Tibial nerve (tissue), 4 donors: ENCODE data around the gene RAB3IL1. TPM values are rescaled to one million over a fixed set of nuclear protein-coding genes. Genes with fewer than 3 reads are reported as not detected.
A peak's percentile ranks its signal among the peaks of the same experiment; 100 is the strongest.

Experiments
- DNase-seq, 2 donors: peaks; one replicate each; pipeline ENCODE4 v3.0.0-alpha.2; 2019; ENCODE audit warnings: low spot score in 2 of 2
- H3K27ac ChIP-seq, 4 donors: fragments of 200-600 bp; sonication (generic) in 3 of 4; one replicate each; pipeline ENCODE4 v1.5.1; 2017 to 2019; ENCODE audit warnings: mild to moderate bottlenecking in 1 of 4
- H3K27me3 ChIP-seq, 2 donors: fragments of 200-600 bp; sonication (generic) in 1 of 2; one replicate each; pipeline versions ENCODE4 v1.5.1 to v1.6.0; 2017 to 2019
- H3K36me3 ChIP-seq, 3 donors: fragments of 200-600 bp; sonication (generic); one replicate each; pipeline ENCODE4 v1.5.1; 2018 to 2019
- H3K4me1 ChIP-seq, 4 donors: fragments of 200-600 bp; sonication (generic) in 3 of 4; one replicate each; pipeline ENCODE4 v1.5.1; 2017 to 2019
- H3K4me3 ChIP-seq, 4 donors: fragments of 200-600 bp; sonication (generic) in 3 of 4; one replicate each; pipeline ENCODE4 v1.5.1; 2017 to 2019; ENCODE audit warnings: mild to moderate bottlenecking in 1 of 4, moderate library complexity in 1 of 4
- H3K9me3 ChIP-seq, 4 donors: fragments of 200-600 bp; sonication (generic) in 3 of 4; one replicate each; pipeline ENCODE4 v1.5.1; 2017 to 2019
- CTCF ChIP-seq, 5 experiments: fragments of 200-600 bp in 3 of 5; fragments of 450-650 bp in 2 of 5; sonication (generic) in 3 of 5; IDR thresholded peaks; one replicate each; pipeline ENCODE4 v1.5.1; 2016 to 2019; ENCODE audit warnings: antibody characterized with exemption in 5 of 5, mild to moderate bottlenecking in 3 of 5, moderate library complexity in 2 of 5
- EP300 ChIP-seq, 2 donors: sonication (generic); formaldehyde crosslinking; IDR thresholded peaks; one replicate each; pipeline ENCODE4 v1.6.1; 2017; ENCODE audit warnings: antibody characterized with exemption in 2 of 2, mild to moderate bottlenecking in 1 of 2
- POLR2A ChIP-seq, 2 donors: fragments of 450-650 bp; IDR thresholded peaks; one replicate each; pipeline ENCODE4 v1.6.1; 2017; ENCODE audit warnings: antibody characterized with exemption in 2 of 2, mild to moderate bottlenecking in 2 of 2, moderate library complexity in 2 of 2
- WGBS, 2 donors: methylation state at CpG; one replicate each; pipeline ENCODE4 v1.1.5; 2018; 5-methylcytosine and 5-hydroxymethylcytosine counted together
- total RNA-seq, 4 donors: library from RNA; depleted of rRNA; stranded (reverse); fragments of >200 nt; gene quantifications; one replicate each; pipeline ENCODE4 v1.1.0, GENCODE V29; 2016

Gene RAB3IL1
- total RNA-seq, 4 donors from 2014 or later: 58.8 to 127 (median 71.1) TPM

GRCh38 chr11:61908730-61909316 is 8.5 kb downstream of the RAB3IL1 start:
- H3K27ac ChIP-seq: peak overlapping the region in 3 of 4 donors; percentile 59 to 95 (median 83)
- no peaks in the 10 kb centered on the region for H3K9me3 ChIP-seq
- no peaks in the 10 kb centered on the region for H3K27me3 ChIP-seq
- peaks cover 0 to 43% (median 5%) of the 10 kb centered on the region in 3 donors for H3K36me3 ChIP-seq
- no peak overlapping the region for H3K4me3 ChIP-seq
- DNase-seq: peak in 1 of 2 donors; percentile 62
- H3K4me1 ChIP-seq: peaks cover 0 to 63% (median 39%) of the 10 kb centered on the region in 4 donors
- WGBS, 2 donors: 40 to 42% methylated on average over 10 of the region's 10 CpGs
- TF ChIP-seq POLR2A (IDR thresholded peaks at IDR 0.05) (no peak), CTCF (IDR thresholded peaks at IDR 0.05) (no peak), EP300 (IDR thresholded peaks at IDR 0.05) (no peak)

- Histone ChIP-seq H3K4me3 (no peak overlapping the region), H3K27ac (peak overlapping the region in 3 of 4 donors; percentile 59 to 95 (median 83)), H3K27me3 (no peaks in the 10 kb centered on the region), H3K4me1 (peaks cover 0 to 56% (median 37%) of the 10 kb centered on the region in 4 donors), H3K9me3 (no peaks in the 10 kb centered on the region), H3K36me3 (peaks cover 0 to 48% (median 5%) of the 10 kb centered on the region in 3 donors)
- DNase-seq: no peak
- WGBS, 2 donors: 82 to 83% methylated on average over 16 to 20 of the region's 21 CpGs
- no peak for TF ChIP-seq EP300 (IDR thresholded peaks at IDR 0.05)
- no peak for TF ChIP-seq CTCF (IDR thresholded peaks at IDR 0.05)
- no peak for TF ChIP-seq POLR2A (IDR thresholded peaks at IDR 0.05)
Observed at GRCh38 chr11:61907871-61908729, 9.3 kb downstream of the RAB3IL1 start.

GRCh38 chr11:61907282-61907681 is 10.1 kb downstream of the RAB3IL1 start:
- TF ChIP-seq CTCF (IDR thresholded peaks at IDR 0.05) (no peak), EP300 (IDR thresholded peaks at IDR 0.05) (no peak), POLR2A (IDR thresholded peaks at IDR 0.05) (no peak)
- peak overlapping the region in 1 of 4 donors; percentile 14 for H3K27ac ChIP-seq
- 89 to 96% methylated on average over 18 to 19 of the region's 19 CpGs for WGBS, 2 donors
- H3K4me1 ChIP-seq: peaks cover 0 to 48% (median 30%) of the 10 kb centered on the region in 4 donors
- no peaks in the 10 kb centered on the region for H3K27me3 ChIP-seq
- DNase-seq: no peak
- no peak overlapping the region for H3K4me3 ChIP-seq
- H3K9me3 ChIP-seq: no peaks in the 10 kb centered on the region
- peaks cover 0 to 57% (median 5%) of the 10 kb centered on the region in 3 donors for H3K36me3 ChIP-seq

GRCh38 chr11:61906522-61906909 is 10.8 kb downstream of the RAB3IL1 start:
- Histone ChIP-seq H3K4me3 (no peak overlapping the region), H3K4me1 (peaks cover 0 to 40% (median 22%) of the 10 kb centered on the region in 4 donors), H3K9me3 (no peaks in the 10 kb centered on the region), H3K27me3 (no peaks in the 10 kb centered on the region), H3K36me3 (peaks cover 0 to 64% (median 5%) of the 10 kb centered on the region in 3 donors), H3K27ac (no peak overlapping the region)
- 77 to 95% methylated on average over 7 to 14 of the region's 14 CpGs for WGBS, 2 donors
- DNase-seq: no peak
- no peak for TF ChIP-seq POLR2A (IDR thresholded peaks at IDR 0.05)
- no peak for TF ChIP-seq CTCF (IDR thresholded peaks at IDR 0.05)
- no peak for TF ChIP-seq EP300 (IDR thresholded peaks at IDR 0.05)
